Measurements from ENCODE around the gene TMEM132E. TPM values are rescaled to one million over a fixed set of nuclear protein-coding genes. Genes with fewer than 3 reads are reported as not detected.

TMEM132E gene
- total RNA-seq, 1 experiment from 2014 or later: 0.42 TPM

DNA sequence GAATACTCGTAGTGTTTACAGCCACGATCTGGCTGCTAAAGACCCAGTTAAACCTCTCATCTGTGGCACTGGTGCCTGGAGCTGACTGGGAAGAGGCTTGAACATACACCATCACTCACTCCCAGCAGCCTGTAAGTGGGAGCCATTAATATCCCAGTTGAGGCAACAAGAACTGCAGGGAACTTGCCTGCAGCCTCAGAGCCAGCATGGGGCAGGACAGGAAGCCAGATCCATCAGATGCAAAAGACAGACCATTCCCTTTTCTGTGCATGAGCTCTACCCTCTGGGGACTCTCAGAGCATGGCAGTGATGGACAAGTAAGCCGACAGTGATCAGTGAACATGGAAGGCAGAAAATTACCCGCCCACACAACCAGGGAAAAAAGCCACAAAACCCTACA is 91.8 kb downstream of the TMEM132E start:
- TF ChIP-seq, protein P1, sequence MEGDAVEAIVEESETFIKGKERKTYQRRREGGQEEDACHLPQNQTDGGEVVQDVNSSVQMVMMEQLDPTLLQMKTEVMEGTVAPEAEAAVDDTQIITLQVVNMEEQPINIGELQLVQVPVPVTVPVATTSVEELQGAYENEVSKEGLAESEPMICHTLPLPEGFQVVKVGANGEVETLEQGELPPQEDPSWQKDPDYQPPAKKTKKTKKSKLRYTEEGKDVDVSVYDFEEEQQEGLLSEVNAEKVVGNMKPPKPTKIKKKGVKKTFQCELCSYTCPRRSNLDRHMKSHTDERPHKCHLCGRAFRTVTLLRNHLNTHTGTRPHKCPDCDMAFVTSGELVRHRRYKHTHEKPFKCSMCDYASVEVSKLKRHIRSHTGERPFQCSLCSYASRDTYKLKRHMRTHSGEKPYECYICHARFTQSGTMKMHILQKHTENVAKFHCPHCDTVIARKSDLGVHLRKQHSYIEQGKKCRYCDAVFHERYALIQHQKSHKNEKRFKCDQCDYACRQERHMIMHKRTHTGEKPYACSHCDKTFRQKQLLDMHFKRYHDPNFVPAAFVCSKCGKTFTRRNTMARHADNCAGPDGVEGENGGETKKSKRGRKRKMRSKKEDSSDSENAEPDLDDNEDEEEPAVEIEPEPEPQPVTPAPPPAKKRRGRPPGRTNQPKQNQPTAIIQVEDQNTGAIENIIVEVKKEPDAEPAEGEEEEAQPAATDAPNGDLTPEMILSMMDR (conservative IDR thresholded peaks at IDR 0.05): no peak
- no peak overlapping the region for H4K8ac ChIP-seq (replicated peaks; ENCODE audit: insufficient read length, low read depth, low read length)
- H2BK20ac ChIP-seq (ENCODE audit: low read depth, low read length, poor library complexity, severe bottlenecking): no peak overlapping the region

More for the DNA sequence above, 91.8 kb downstream of the TMEM132E start:
- H3K4me1 ChIP-seq (ENCODE audit: insufficient read depth, low read length): no peaks in the 10 kb centered on the region; the same call in 1 of the 2 replicates
- H3K23me2 ChIP-seq (ENCODE audit: insufficient read length, low read depth, low read length, poor library complexity, severe bottlenecking): no peaks in the 10 kb centered on the region
- Mint-ChIP-seq H3K36me3 (ENCODE audit: insufficient read depth in 1 of 3, low read depth in 3 of 3) (no peaks in the 10 kb centered on the region), H3K27me3 (ENCODE audit: low read depth) (peaks cover 11% of the 10 kb centered on the region), H3K4me1 (peaks cover 13% of the 10 kb centered on the region in 2 experiments), H3K9me3 (no peaks in the 10 kb centered on the region), H3K27ac (no peak overlapping the region), H3K4me3 (no peak overlapping the region)
- no peak overlapping the region for H4K91ac ChIP-seq (ENCODE audit: insufficient read length, low read depth, low read length)
- no peak overlapping the region for H4K5ac ChIP-seq (ENCODE audit: insufficient read length, low read depth, low read length)
- H3K27me3 ChIP-seq (ENCODE audit: insufficient read depth, low read length): no peaks in the 10 kb centered on the region
- H2AFZ ChIP-seq (ENCODE audit: low read length): no peak overlapping the region
- H3K79me2 ChIP-seq (ENCODE audit: insufficient read depth, low read length): no peaks in the 10 kb centered on the region
- H4K20me1 ChIP-seq (ENCODE audit: control insufficient read depth, insufficient read depth, insufficient read length): peaks cover 3% of the 10 kb centered on the region
- no peak overlapping the region for H3K27ac ChIP-seq (ENCODE audit: insufficient read length, low read depth, low read length)
- no peaks in the 10 kb centered on the region for H3K9me3 ChIP-seq (ENCODE audit: control insufficient read depth, low read depth, low read length)
- no CpG with 5 or more reads among the region's 4 CpGs for WGBS (ENCODE audit: extremely low coverage, insufficient read length, low lambda C conversion rate)
- no peak overlapping the region for H2BK120ac ChIP-seq (ENCODE audit: low read depth, low read length, poor library complexity, severe bottlenecking)
- H3K4me2 ChIP-seq (ENCODE audit: insufficient read depth, insufficient read length, low read length): no peak overlapping the region
- H3K23ac ChIP-seq (ENCODE audit: insufficient read length, low read depth, low read length): no peak overlapping the region
- no peak overlapping the region for H3K9ac ChIP-seq (ENCODE audit: extremely low read depth, insufficient read length, low read length)
- H3K56ac ChIP-seq (ENCODE audit: insufficient read length, low read depth, low read length): no peak overlapping the region
- no peak overlapping the region for H2BK5ac ChIP-seq (ENCODE audit: insufficient read length, low read length)
- no peak overlapping the region for H2BK15ac ChIP-seq (ENCODE audit: low read depth, low read length)
- no peaks in the 10 kb centered on the region for H3K79me1 ChIP-seq (ENCODE audit: insufficient read depth, low read depth, low read length, poor library complexity, severe bottlenecking)
- H3K18ac ChIP-seq (ENCODE audit: insufficient read length, low read depth, low read length): no peak overlapping the region
- no peak overlapping the region for H3K14ac ChIP-seq (ENCODE audit: insufficient read depth, low read length)
- no peak overlapping the region for H2AK5ac ChIP-seq (ENCODE audit: insufficient read length, low read length)
- no peak overlapping the region for H3T11ph ChIP-seq (ENCODE audit: low read length)
- H3K4ac ChIP-seq (ENCODE audit: low read depth, low read length): no peak overlapping the region
- no peak for DNase-seq
- no peak overlapping the region for H2BK12ac ChIP-seq (ENCODE audit: insufficient read length, low read depth, low read length)
